ENCODE results near the gene FANCL.
A peak's percentile ranks its signal among the peaks of the same experiment; 100 is the strongest.
"Not testable (repeated sequence)": the region's sequence is repeated elsewhere in the genome, so short reads cannot be mapped to it uniquely, and the experiment has no call there.

Gene FANCL

GRCh38 chr2:58204195-58204959 is 36.7 kb downstream of the FANCL start:
- peak; percentile 47 for DNase-seq (ENCODE audit: low read depth)

DNA sequence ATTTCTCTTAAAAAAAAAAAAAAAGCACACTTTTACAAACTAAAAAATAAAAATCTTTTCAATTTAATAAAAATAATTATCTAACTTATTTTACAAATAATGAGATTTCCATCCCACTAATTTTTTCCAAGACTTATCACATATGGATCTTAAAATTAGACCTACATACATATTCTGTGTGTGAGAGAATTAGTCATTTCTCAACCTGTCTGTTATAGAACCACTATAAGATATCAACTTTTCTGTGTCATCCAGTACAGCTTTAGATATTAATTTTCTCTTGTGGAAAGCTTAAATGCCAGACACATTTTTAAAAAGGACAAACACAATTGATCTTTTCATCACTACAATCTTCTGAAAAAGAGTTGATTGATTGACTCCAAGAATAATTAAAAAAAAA is 38.1 kb downstream of the FANCL start:
- DNase-seq (ENCODE audit: low read depth), result no peak

DNA sequence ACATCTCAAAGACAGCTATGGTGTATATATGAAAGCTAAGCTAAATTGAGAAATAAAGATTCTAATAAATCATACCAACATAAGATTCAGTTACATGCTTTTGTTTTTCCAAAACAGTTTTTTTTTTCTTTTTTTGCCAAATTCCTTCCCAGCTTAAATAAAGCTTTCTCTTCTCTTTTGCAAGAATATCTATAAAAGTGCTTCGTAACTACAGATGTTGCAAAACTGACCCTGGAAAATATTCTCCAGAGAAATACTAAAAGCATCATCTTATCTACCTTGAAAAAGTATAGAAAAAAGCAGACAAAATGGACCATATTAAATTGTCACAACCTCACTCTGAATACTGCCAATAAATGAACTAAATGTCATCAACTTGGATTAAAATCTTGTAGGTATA is 38.7 kb downstream of the FANCL start:
- no peak for DNase-seq (ENCODE audit: low read depth)

DNA sequence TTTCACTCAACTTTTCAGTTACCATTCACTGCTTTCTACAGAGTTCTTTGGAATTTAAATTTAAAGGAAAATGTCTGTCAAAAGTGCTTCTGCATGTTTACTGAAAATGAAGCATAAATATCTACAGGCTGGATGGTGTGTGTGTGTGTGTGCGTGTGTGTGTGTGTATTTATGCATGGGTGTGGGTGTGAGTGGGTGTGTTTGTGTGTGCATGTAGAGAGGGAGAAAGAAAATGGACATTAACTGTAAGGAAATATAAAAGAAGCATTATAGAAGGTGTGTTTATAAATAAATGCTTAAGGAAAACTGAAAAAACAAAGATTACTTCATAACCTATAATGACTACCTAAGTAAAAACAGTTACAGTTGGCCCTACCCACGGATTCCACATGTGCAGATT is 43.2 kb downstream of the FANCL start:
- no peak for DNase-seq (ENCODE audit: low read depth)

DNA sequence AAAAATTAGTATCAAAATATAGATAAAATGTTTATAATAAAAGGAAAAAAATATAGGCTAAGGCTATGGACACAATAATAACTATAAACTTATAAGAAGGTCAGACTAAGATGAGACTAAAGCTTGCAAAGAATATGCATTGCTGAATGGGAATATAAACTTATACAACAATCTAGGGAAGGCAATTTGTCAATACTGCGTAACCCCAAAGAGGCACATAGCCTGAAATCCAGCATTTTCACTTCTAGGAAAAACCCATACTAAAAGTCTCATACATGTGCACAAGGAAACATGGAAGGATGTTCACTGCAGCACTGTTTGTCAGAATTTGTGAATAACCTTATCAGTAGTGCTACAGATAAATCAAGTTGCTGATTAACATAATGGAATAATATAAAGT is 45.5 kb downstream of the FANCL start:
- DNase-seq (ENCODE audit: low read depth), result no peak

GRCh38 chr2:58194458-58194857 is 46.7 kb downstream of the FANCL start:
- no peak for DNase-seq (ENCODE audit: low read depth)

- DNase-seq (ENCODE audit: low read depth), result not testable (repeated sequence)
Observed at GRCh38 chr2:58187022-58187421, 54.1 kb downstream of the FANCL start.

GRCh38 chr2:58186501-58186900 is 54.6 kb downstream of the FANCL start:
- DNase-seq (ENCODE audit: low read depth), result no peak

GRCh38 chr2:58182527-58182926 is 58.6 kb downstream of the FANCL start:
- peak; percentile 68 for DNase-seq (ENCODE audit: low read depth)

GRCh38 chr2:58180635-58181034 is 60.5 kb downstream of the FANCL start:
- DNase-seq (ENCODE audit: low read depth), result no peak

GRCh38 chr2:58180175-58180574 is 61.0 kb downstream of the FANCL start:
- not testable (repeated sequence) for DNase-seq (ENCODE audit: low read depth)

DNA sequence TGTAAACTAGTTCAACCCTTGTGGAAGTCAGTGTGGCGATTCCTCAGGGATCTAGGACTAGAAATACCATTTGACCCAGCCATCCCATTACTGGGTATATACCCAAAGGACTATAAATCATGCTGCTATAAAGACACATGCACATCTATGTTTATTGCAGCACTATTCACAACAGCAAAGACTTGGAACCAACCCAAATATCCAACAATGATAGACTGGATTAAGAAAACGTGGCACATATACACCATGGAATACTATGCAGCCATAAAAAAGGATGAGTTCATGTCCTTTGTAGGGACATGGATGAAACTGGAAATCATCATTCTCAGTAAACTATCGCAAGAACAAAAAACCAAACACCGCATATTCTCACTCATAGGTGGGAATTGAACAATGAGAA is 63.9 kb downstream of the FANCL start:
- DNase-seq (ENCODE audit: low read depth), result not testable (repeated sequence)

- DNase-seq (ENCODE audit: low read depth), result not testable (repeated sequence)
Observed at GRCh38 chr2:58171831-58172230, 69.3 kb downstream of the FANCL start.

- DNase-seq (ENCODE audit: low read depth), result not testable (repeated sequence)
Observed at GRCh38 chr2:58170334-58170933, 70.7 kb downstream of the FANCL start.

DNA sequence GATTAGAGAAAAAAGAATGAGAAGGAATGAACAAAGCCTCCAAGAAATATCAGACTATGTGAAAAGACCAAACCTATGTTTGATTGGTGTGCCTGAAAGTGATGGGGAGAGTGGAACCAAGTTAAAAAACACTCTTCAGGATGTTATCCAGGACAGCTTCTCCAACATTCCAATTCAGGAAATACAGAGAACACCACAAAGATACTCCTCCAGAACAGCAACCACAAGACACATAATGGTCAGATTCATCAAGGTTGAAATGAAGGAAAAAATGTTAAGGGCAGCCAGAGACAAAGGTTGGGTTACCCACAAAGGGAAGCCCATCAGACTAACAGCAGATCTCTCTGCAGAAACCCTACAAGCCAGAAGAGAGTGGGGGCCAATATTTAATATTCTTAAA is 71.3 kb downstream of the FANCL start:
- DNase-seq (ENCODE audit: low read depth), result not testable (repeated sequence)

DNA sequence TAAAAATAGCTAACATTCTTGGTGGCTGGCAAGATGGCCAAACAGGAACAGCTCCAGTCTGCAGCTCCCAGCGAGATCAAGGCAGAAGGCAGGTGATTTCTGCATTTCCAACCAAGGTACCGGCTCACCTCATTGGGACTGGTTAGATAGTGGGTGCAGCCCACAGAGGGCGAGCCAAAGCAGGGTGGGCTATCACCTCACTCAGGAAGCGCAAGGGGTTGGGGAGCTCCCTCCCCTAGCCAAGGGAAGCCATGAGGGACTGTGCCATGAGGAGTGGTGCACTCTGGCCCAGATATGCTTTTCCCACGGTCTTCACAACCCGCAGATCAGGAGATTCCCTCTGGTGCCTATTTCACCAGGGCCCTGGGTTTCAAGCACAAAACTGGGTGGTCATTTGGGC is 73.0 kb downstream of the FANCL start:
- not testable (repeated sequence) for DNase-seq (ENCODE audit: low read depth)

- no peak for DNase-seq (ENCODE audit: low read depth)
Observed at GRCh38 chr2:58163913-58164312, 77.2 kb downstream of the FANCL start.

GRCh38 chr2:58158481-58158880 is 82.6 kb downstream of the FANCL start:
- no peak for DNase-seq (ENCODE audit: low read depth)

- no peak for DNase-seq (ENCODE audit: low read depth)
Observed at GRCh38 chr2:58157754-58158153, 83.4 kb downstream of the FANCL start.

- DNase-seq (ENCODE audit: low read depth), result peak; percentile 43
Observed at GRCh38 chr2:58156780-58157179, 84.3 kb downstream of the FANCL start.

GRCh38 chr2:58155160-58155778 is 85.9 kb downstream of the FANCL start:
- DNase-seq (ENCODE audit: low read depth), result no peak

GRCh38 chr2:58146707-58147106 is 94.4 kb downstream of the FANCL start:
- peak; percentile 54 for DNase-seq (ENCODE audit: low read depth)

DNA sequence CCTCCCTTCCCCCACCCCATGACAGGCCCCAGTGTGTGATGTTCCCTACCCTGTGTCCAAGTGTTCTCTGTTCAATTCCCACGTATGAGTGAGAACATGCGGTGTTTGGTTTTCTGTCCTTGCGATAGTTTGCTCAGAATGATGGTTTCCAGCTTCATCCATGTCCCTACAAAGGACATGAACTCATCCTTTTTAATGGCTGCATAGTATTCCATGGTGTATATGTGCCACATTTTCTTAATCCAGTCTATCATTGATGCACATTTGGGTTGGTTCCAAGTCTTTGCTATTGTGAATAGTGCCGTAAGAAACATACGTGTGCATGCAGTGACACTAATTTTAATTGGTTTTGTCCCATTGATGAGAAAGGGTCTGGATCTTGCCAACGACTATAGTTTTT is 95.4 kb downstream of the FANCL start:
- DNase-seq (ENCODE audit: low read depth), result not testable (repeated sequence)
